D341Med (cell line): ENCODE data around the gene DNAJB11.
"Not testable (repeated sequence)": the region's sequence is repeated elsewhere in the genome, so short reads cannot be mapped to it uniquely, and the experiment has no call there.

Experiments used
- DNase-seq: peaks from one replicate; pipeline ENCODE4 v3.0.0; 2012; ENCODE audit warnings: low spot score

DNAJB11 gene

DNA sequence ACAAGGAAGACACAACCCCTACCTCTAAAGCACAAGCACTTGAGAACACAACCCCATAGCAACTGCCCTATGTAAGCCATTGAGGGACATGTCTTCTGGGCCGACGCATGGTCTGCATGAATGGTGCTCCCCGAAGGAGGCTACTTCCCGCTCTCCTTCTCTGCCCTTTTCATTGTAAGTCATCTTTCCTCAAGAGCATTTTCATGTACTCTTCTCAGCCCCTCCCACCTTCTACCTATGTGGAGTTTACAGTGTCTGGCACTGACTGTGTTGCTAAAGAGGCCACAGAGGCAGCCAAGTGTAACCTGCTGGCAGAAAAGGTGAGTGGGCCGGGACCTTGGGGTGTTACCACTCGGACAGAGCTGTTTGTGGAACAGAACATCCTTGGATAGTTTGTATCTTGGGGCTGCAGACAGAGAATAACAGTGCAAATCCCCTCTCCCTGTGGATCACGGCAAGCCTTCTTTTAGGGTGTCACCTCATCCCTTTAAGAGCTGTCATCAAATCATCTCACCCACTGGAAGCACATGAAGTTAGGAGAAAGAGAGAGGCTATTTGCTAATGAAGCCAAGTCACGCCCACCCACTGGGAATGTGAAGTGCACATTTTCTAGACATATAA lies 47.9 kb downstream of the DNAJB11 start:
- no peak for DNase-seq

DNA sequence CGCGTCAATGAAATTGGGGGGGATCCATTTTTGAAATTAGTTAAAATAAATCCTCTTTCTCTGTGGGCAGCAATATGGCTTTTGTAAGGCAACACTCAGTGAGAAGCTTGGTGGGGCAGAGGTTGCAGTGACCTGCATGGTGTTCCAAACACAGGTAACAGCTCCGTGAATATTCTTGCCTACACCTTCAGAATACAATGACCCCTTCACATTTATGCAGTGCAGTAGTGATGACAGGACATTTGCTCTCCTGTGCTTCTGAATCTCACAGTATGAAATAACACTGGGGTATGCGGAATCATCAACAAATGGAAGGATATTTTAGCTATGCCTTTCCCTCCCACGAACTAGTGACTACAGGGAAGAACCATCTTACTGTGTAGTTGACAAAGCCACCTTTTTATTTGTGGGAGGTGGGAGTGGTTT lies 49.3 kb downstream of the DNAJB11 start:
- no peak for DNase-seq

DNA sequence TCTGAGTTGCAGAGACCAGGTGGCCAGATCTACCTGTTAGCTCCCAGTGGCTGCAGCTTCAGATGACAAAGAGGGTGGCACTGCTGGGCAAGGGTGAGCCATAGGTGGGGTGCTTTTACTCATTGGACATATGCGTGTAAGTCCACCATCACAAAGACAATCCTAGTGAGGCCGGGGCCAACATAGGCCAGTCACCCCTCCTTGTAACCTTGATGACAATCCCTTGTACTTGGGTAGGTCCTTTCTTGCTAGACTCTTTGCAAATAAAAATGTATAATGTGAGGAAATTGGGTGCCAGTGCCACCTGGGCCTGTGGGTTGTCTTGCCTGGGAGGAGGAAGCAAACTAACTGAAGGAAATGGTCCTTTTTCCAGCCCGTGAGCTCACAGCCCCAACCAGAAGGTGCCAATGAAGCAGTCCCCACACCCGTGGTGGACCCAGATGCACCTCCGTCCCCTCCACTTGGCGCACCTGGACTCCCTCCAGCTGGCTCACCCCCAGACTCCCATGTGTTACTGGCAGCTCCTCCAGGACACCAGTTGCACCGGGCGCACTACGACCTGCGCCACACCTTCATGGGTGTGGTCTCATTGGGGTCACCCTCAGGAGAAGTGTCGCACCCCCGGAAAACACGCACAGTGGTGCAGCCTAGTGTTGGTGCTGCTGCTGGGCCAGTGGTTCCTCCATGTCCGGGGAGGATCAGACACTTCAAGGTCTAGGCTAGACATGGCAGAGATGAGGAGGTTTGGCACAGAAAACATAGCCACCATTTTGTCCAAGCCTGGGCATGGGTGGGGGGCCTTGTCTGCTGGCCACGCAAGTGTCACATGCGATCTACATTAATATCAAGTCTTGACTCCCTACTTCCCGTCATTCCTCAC lies 49.9 kb downstream of the DNAJB11 start:
- no peak for DNase-seq

DNA sequence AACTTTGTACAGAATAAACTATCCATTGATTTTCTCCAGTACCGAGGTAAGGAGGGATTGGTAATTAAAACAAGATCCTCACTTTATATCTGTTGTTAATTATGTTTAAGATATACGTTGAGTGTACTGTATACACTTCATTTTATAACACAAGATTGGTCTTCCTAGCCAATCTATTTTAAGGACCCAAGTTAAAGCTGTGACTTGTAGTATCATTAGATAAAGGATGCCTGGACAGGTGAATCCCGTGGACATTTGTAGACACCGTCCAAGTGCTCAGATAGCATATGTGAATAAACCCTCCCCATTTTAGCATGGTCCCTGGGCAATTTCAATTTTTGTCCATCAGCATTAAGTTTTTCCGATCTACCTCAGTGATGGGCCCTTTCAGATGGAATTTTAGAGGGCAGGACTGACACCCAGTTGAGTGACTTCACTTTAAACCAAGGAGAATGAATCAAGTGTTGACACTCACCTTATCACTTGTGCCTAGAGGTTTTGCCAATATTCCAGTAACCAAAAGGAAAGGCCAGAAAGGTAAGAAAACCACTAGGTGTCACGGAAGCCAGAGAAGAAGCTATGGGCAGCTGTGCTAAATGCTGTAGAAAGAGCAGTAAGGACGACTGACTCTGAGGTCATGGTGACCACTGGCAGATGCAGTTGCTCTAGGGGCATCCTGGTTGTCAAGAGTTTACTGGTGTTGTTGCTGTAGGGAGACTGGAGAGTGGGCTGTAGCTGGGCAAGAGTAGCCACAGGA lies 51.6 kb downstream of the DNAJB11 start:
- DNase-seq = no peak

DNA sequence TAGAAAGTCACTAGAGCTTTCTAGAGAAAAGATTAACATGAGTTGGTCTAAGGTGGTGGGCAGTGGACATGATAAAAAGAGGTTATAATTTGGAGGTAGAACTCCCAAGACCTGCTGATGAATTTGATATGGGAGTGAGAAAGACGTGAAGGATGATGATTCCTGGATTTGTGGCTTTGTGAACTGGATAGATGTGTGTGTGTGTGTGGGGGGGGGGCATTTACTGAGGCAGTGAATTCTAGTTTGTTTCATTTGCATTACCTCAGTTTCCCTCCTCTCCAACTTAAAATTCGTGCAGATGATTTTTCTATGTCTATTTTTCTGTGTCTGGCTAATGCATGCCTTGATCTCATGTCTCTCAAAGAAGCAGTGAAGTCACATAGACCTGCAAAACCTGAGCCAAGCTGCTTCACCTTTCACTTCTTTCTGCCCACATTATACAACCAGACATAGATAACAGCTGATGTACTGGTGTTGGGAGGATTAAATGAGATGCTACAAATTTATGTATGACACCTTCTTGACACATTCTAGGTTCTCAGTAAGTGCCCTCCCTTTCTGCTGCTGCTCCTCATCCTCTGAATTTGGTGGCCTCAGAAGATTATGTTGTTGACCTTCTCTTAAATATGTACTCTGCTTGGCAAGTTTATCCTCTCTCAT lies 52.3 kb downstream of the DNAJB11 start:
- DNase-seq = no peak

DNA sequence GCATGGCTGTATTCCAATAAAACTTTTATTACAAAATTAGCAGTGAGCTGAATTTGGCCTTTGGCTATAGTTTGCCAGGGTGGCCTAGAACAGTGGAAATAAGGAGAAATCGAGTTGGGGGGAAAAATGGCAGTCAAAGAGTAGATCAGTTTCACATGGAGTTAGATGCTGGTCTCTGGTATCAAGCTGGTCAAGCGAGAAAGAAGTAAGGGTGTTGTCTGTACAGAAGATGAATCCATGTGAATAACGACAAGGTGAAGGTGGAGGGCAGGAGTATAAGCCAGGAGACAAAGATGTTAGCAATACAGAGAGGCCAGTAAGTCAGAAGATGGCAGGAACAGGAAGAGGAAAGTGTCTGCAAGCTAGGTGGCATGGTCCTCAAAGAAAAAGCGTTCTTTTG lies 54.1 kb downstream of the DNAJB11 start:
- no peak for DNase-seq

DNA sequence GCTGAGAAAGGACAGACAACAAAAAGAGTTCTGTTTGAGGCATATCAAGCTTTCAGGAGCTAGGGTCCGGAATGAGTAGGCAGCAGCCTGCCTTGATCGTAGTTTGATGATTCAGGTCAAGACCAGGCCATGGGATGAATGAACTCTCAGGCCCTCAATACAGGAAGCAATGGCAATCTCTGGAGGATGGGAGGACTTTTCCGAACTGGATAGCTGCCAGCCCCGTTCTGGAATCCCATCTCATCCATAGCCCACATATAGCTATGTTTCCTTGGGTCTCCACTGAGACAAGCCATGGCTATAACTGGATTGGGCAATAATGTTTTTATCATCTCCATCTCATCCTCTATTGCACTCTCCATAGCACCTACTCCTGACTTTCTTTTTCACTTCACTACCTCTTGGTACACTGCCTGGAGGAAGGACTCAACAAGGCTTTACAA lies 55.1 kb downstream of the DNAJB11 start:
- DNase-seq = no peak

DNA sequence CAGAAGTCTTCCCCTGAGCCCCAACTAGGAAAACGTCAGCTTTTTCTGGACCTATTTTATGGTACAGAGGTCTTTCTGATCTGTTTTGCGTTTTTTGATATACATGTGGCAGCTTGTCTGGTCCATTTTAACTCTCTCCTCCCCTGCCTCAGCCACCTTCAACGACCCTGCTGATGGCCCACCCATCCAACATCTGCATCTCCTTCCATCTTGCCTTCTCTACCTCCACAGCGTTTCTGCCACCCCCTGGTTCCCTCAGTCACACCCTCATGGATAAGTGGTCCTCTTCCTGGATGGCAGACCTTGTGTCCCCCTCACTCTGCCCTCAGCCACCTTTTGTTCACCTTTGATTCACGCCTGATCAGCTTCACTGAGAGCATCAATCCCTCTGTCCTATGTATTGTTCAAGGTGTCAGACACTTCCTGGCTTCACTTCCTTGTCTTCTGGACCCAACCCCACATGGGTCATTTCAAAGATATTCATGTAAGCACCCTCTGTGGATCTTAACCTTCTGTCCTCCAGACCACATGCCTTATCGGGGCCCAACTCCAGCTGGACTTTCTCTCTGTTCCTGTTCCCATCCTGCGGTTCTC lies 55.8 kb downstream of the DNAJB11 start:
- no peak for DNase-seq

DNA sequence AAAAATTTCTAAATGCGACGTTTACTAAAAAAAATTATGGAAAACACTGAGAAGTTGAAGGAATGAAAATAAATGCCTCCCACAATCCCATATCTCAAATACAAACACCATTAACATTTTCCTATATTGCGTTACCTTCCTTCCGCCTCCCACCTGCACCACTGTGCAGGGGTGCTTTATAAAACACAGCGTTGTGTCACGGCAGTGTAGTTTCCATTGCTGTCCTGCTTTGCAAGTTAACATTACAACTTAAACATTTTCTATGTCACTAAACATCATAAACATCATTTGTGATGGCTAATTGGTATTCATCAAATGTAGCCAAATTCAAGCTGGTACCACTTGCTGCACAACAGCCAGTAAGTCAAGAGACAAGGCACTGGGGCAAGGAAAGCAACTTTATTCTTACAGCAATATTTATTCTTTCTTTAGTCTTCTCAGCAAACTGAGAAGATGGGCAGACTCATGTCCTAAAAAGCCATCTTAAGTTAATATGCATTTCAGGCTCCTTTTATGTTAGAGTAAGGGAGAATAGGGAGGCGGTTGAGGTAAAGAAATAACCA lies 57.4 kb downstream of the DNAJB11 start:
- DNase-seq = no peak

DNA sequence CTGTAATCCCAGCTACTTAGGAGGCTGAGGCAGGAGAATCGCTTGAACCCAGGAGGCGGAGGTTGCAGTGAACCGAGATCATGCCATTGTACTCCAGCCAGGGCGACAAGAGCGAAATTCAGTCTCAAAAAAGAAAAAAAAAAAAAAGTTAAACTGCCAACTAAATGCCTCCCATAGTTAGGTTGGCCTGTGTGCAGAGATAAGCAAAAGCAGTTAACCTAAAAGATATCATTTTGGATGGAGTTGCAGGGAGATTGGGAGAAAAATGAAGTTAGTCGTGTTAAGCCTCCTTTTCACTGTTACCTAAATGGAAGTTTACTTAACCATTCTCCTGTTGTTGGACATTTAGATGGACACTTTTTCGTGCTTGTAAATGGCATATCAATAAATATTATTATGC lies 58.2 kb downstream of the DNAJB11 start:
- DNase-seq = no peak

DNA sequence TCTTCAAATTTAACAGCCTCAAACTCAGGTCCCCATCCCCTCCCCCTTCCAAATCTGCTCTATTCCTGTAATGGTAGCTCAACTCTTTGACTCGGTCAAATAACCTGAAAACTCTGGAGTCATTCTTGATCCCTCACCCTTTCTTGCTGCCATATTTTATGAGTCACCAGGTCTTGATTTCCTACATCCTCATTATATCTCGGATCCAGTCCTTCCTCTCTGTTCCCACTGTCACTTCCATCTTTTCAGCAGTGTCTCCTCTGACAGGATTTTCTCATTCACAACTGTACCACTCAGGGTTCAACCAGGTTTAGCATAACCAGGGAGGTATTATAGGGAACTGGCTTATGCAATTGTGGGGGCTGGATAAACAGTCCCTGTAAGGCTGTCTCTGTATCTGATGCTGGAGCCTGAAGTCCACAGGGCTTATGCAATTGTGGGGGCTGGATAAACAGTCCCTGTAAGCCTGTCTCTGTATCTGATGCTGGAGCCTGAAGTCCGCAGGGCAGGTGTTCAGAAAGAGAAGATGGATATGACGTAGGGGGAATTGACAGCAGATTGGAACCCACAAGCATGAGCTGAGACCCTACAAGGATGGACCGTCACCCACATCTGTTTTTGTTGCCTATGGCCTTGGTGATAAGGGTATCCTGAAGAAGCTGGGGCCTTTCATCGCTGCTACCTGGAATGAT lies 60.6 kb downstream of the DNAJB11 start:
- no peak for DNase-seq

DNA sequence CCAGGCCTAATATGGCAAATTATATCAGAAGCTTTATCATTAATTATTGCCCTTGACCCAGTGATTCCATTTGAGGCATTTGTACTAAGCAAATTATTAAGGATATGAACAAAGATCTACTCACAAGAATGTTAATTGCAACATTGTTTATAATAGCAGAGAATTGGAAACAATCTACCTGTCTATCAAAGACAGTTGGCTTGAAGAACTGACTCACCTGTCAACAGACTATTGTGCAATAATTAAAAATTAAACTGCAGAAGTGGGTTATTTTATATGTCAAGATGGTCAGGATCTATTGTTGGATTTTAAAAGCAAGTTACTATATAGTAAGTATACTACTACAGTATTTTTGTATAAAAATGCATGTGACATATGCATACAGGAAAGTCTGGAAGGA lies 63.0 kb downstream of the DNAJB11 start:
- no peak for DNase-seq

DNA sequence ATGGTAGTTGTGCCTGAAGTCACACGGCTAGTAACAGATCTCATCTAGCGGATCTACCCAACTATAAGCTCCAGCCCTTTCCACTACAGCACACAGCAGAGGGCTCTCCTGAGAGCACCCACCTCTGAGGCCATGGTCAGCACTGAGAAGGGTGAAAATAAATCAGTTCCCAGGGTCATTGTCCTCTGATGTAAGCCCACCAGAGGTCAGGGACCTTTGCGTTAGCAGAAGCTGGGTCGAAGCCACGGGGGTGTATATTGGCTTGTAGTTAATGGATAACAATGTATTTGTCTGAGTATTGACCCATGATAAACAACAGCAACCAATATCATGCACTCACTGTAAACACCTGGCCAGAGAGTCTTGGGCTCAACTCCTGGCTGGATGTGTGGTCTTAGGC lies 63.7 kb downstream of the DNAJB11 start:
- DNase-seq = not testable (repeated sequence)
